ENCODE data around the gene GATD1.

Gene GATD1

DNA sequence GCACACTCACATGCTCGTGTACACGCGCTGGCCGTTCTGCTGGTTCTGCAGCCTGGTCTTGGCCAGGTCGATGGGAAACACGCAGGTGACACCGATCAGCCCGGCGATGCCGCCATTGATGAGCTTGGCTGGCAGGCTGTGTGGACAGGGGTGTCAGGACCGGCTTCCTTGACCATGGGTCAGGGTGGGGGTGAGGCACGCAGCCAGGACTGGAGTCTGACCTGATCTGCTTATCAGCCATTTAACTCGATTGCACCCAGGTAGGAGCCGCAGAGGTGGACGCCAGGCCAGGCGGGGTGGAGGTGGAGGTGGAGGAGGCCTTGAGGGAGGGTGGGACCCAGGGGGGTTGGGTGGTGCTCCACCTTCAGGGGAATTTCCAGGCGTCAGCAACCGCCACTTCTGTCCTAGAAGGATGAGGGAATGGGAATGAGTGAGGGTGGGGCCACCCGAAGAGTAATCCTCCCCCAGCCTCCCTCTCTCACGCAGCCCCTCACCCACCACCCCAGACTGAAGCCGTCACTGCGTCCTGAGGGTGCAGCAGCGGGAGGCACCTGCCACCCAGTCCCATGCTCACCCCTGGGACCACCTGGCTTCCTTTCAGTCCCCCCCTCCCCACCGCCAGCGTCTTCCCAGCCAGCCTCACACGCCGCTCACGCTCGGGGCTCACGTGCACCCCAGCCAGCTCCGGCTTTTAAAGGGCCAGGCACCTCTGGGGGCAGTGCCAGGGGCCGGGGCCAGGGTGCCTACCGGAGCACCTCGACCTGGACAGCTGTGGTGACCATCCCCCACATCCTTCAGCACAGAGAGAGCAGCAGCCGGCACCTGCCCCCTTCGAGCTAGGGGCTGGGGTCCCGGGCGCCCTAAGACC, 17.7 kb upstream of the GATD1 start:
- TF ChIP-seq, protein P1, sequence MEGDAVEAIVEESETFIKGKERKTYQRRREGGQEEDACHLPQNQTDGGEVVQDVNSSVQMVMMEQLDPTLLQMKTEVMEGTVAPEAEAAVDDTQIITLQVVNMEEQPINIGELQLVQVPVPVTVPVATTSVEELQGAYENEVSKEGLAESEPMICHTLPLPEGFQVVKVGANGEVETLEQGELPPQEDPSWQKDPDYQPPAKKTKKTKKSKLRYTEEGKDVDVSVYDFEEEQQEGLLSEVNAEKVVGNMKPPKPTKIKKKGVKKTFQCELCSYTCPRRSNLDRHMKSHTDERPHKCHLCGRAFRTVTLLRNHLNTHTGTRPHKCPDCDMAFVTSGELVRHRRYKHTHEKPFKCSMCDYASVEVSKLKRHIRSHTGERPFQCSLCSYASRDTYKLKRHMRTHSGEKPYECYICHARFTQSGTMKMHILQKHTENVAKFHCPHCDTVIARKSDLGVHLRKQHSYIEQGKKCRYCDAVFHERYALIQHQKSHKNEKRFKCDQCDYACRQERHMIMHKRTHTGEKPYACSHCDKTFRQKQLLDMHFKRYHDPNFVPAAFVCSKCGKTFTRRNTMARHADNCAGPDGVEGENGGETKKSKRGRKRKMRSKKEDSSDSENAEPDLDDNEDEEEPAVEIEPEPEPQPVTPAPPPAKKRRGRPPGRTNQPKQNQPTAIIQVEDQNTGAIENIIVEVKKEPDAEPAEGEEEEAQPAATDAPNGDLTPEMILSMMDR (IDR thresholded peaks at IDR 0.05; ENCODE audit: low read depth, low read length, missing control alignments), result no peak
- peak overlapping the region; percentile 79 for H3K4me3 ChIP-seq (replicated peaks; ENCODE audit: low read depth, low read length)
- DNase-seq (ENCODE audit: extremely low read depth, low read depth), result no peak

- TF ChIP-seq, protein P1 (IDR thresholded peaks at IDR 0.05; ENCODE audit: low read depth, low read length, missing control alignments), result no peak
- no peak overlapping the region for H3K4me3 ChIP-seq (replicated peaks; ENCODE audit: low read depth, low read length)
- DNase-seq (ENCODE audit: extremely low read depth, low read depth), result no peak
Observed at GRCh38 chr11:794013-794765, 16.9 kb upstream of the GATD1 start.

DNA sequence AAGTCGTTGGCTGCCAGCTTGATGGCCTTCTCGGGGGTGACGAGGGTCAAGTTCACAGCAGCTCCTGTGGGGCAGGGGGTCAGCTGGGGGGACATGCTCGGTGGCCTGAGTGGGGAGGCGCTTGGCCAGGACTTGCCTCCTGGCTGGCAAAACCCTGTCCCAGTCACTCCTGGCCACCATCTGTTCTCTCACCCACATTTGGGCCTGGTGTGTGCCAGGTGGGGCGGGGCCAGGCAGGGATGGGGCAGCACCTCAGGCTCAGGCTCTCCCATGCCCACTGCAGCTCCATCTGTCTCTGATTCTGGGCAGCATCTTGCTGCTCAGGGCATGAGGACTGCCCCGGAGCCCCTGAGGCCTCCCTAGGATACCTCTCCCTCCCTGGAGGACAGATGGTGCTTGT, 16.3 kb upstream of the GATD1 start:
- no peak overlapping the region for H3K4me3 ChIP-seq (replicated peaks; ENCODE audit: low read depth, low read length)
- no peak for DNase-seq (ENCODE audit: extremely low read depth, low read depth)
- TF ChIP-seq, protein P1 (IDR thresholded peaks at IDR 0.05; ENCODE audit: low read depth, low read length, missing control alignments), result no peak

GRCh38 chr11:792873-793272, 15.6 kb upstream of the GATD1 start:
- no peak overlapping the region for H3K4me3 ChIP-seq (replicated peaks; ENCODE audit: low read depth, low read length)
- TF ChIP-seq, protein P1 (IDR thresholded peaks at IDR 0.05; ENCODE audit: low read depth, low read length, missing control alignments), result no peak
- DNase-seq (ENCODE audit: extremely low read depth, low read depth), result no peak

DNA sequence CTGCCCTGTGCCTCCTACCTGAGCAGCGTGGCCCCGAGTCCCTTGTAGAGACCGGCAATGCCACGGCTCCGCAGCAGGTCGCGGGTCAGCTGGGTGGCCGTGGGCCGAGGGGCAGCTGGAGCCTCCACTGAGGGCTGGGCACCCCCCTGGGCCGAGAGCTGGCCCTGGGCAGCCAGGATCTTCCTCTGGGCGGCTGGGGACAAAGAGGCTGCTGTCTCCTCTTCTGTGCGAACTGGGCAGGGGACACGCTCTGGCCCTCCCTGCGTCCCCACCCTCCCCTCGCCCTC, 15.2 kb upstream of the GATD1 start:
- no peak overlapping the region for H3K4me3 ChIP-seq (replicated peaks; ENCODE audit: low read depth, low read length)
- TF ChIP-seq, protein P1 (IDR thresholded peaks at IDR 0.05; ENCODE audit: low read depth, low read length, missing control alignments), result no peak
- DNase-seq (ENCODE audit: extremely low read depth, low read depth), result no peak

- H3K4me3 ChIP-seq (replicated peaks; ENCODE audit: low read depth, low read length), result no peak overlapping the region
- no peak for DNase-seq (ENCODE audit: extremely low read depth, low read depth)
- TF ChIP-seq, protein P1 (IDR thresholded peaks at IDR 0.05; ENCODE audit: low read depth, low read length, missing control alignments), result no peak
Observed at GRCh38 chr11:791658-792534, 14.6 kb upstream of the GATD1 start.
